ENCODE results near the gene GRSF1. TPM values are rescaled to one million over a fixed set of nuclear protein-coding genes. Genes with fewer than 3 reads are reported as not detected.
"Not testable (repeated sequence)": the region's sequence is repeated elsewhere in the genome, so short reads cannot be mapped to it uniquely, and the experiment has no call there.

GRSF1 gene
- total RNA-seq, 1 donor from 2014 or later = 112 TPM

DNA sequence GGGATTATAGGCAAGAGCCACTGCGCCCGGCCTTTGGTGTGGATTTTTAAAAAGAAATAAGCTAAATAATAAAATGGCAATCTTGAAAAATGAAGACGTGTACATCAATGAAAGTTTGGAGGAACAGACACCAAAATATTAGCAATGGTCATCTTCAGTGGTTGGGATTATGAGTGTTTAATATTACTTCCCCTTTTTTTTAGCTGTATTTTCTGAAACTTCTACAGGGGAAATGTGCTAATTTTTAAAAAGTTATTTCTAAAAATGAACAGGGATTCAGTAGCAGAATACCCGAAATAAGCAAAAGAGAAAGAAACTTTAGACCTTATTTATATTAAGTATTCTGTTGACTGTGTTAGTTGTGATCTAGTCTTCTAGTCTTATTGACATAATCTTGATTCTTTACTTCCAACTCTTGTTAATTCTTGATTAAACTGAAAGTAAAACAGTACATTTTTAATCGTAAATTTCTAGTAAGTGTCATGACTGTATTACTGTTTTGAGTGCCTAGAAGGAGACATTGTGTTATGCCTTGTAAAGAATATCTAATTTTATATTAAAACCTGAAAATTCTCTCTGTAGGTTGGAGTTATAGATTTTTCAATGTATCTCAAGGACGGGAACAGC lies 66.6 kb downstream of the GRSF1 start:
- Mint-ChIP-seq H3K9me3 (ENCODE audit: unreplicated experiment) (no peaks in the 10 kb centered on the region), H3K36me3 (ENCODE audit: low read depth, unreplicated experiment) (peaks cover 4% of the 10 kb centered on the region), H3K27me3 (ENCODE audit: low read depth, unreplicated experiment) (no peaks in the 10 kb centered on the region), H3K4me3 (ENCODE audit: unreplicated experiment) (no peak overlapping the region), H3K27ac (ENCODE audit: unreplicated experiment) (no peak overlapping the region), H3K4me1 (ENCODE audit: low read depth, unreplicated experiment) (no peaks in the 10 kb centered on the region)
- Histone ChIP-seq H3K4me1 (ENCODE audit: insufficient read depth, low read length) (peaks cover 4% of the 10 kb centered on the region), H3K9me3 (ENCODE audit: insufficient read depth, low read depth, low read length) (no peaks in the 10 kb centered on the region), H3K9ac (ENCODE audit: low read length) (no peak overlapping the region), H3K36me3 (ENCODE audit: insufficient read depth, low read length) (peaks cover 19% of the 10 kb centered on the region), H4K20me1 (ENCODE audit: insufficient read depth, low read length) (no peaks in the 10 kb centered on the region), H3K79me2 (ENCODE audit: insufficient read depth, low read length) (no peaks in the 10 kb centered on the region), H3K27me3 (ENCODE audit: insufficient read depth, low read length) (no peaks in the 10 kb centered on the region), H3K4me3 (ENCODE audit: insufficient read depth, low read depth, low read length) (no peak overlapping the region), H3K4me2 (ENCODE audit: low read length) (no peak overlapping the region), H3K27ac (ENCODE audit: low read depth, low read length) (no peak overlapping the region), H2AFZ (ENCODE audit: low read depth, low read length) (no peak overlapping the region)
- DNase-seq (ENCODE audit: low read depth) (no peak), FAIRE-seq (no peak)
- TF ChIP-seq, protein P1, sequence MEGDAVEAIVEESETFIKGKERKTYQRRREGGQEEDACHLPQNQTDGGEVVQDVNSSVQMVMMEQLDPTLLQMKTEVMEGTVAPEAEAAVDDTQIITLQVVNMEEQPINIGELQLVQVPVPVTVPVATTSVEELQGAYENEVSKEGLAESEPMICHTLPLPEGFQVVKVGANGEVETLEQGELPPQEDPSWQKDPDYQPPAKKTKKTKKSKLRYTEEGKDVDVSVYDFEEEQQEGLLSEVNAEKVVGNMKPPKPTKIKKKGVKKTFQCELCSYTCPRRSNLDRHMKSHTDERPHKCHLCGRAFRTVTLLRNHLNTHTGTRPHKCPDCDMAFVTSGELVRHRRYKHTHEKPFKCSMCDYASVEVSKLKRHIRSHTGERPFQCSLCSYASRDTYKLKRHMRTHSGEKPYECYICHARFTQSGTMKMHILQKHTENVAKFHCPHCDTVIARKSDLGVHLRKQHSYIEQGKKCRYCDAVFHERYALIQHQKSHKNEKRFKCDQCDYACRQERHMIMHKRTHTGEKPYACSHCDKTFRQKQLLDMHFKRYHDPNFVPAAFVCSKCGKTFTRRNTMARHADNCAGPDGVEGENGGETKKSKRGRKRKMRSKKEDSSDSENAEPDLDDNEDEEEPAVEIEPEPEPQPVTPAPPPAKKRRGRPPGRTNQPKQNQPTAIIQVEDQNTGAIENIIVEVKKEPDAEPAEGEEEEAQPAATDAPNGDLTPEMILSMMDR (IDR thresholded peaks at IDR 0.05; ENCODE audit: insufficient read depth, low read depth, low read length) = no peak
- no peak for TF ChIP-seq EZH2 (IDR thresholded peaks at IDR 0.05; ENCODE audit: insufficient read depth, low read length)

GRCh38 chr4:70769396-70769795 lies 70.3 kb downstream of the GRSF1 start:
- H2AFZ ChIP-seq (ENCODE audit: low read depth, low read length); FAIRE-seq; H3K27me3 Mint-ChIP-seq (ENCODE audit: low read depth, unreplicated experiment); H3K4me1 Mint-ChIP-seq (ENCODE audit: low read depth, unreplicated experiment); H3K9me3 Mint-ChIP-seq (ENCODE audit: unreplicated experiment); H3K27me3 ChIP-seq (ENCODE audit: insufficient read depth, low read length); H4K20me1 ChIP-seq (ENCODE audit: insufficient read depth, low read length); H3K4me3 Mint-ChIP-seq (ENCODE audit: unreplicated experiment); H3K9ac ChIP-seq (ENCODE audit: low read length); DNase-seq (ENCODE audit: low read depth); H3K27ac ChIP-seq (ENCODE audit: low read depth, low read length); H3K4me3 ChIP-seq (ENCODE audit: insufficient read depth, low read depth, low read length); H3K27ac Mint-ChIP-seq (ENCODE audit: unreplicated experiment); H3K9me3 ChIP-seq (ENCODE audit: insufficient read depth, low read depth, low read length); H3K4me1 ChIP-seq (ENCODE audit: insufficient read depth, low read length); H3K4me2 ChIP-seq (ENCODE audit: low read length); H3K79me2 ChIP-seq (ENCODE audit: insufficient read depth, low read length): not testable (repeated sequence)
- peaks cover 19% of the 10 kb centered on the region for H3K36me3 ChIP-seq (ENCODE audit: insufficient read depth, low read length)
- H3K36me3 Mint-ChIP-seq (ENCODE audit: low read depth, unreplicated experiment) = peaks cover 13% of the 10 kb centered on the region

DNA sequence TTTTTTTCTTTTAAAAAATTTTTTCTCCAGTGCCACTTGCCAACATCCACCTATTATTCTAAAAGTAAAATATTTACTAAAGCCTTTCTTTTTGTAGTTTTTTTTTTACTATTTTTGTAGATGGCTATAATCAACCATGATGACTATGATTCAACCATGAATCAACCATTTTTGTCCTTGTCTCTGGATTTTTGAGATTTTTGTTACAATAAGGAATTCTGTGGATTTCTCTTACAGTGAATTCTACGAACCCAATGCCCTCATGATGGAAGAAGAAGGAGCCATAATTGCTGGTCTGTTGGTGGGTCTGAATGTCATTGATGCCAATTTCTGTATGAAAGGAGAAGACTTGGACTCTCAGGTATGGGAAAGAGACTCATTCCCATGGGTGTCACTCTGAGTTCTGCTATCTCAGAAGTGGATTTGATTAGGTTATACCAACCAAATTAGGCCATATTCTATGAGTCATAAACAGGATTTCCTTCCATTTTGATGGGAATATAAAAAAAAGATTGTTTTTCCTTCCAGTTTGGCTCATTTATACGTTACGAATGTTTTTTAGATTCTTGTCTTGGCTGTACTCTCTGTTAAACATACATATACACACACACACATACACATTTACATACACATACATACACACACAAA lies 71.3 kb downstream of the GRSF1 start:
- Histone ChIP-seq H4K20me1 (ENCODE audit: insufficient read depth, low read length) (peaks cover 5% of the 10 kb centered on the region), H3K4me3 (ENCODE audit: insufficient read depth, low read depth, low read length) (no peak overlapping the region), H2AFZ (ENCODE audit: low read depth, low read length) (no peak overlapping the region), H3K4me1 (ENCODE audit: insufficient read depth, low read length) (peaks cover 8% of the 10 kb centered on the region), H3K9ac (ENCODE audit: low read length) (no peak overlapping the region), H3K9me3 (ENCODE audit: insufficient read depth, low read depth, low read length) (no peaks in the 10 kb centered on the region), H3K4me2 (ENCODE audit: low read length) (peak overlapping the region; percentile 32), H3K79me2 (ENCODE audit: insufficient read depth, low read length) (no peaks in the 10 kb centered on the region), H3K27ac (ENCODE audit: low read depth, low read length) (peak overlapping the region; percentile 47), H3K36me3 (ENCODE audit: insufficient read depth, low read length) (peaks cover 19% of the 10 kb centered on the region), H3K27me3 (ENCODE audit: insufficient read depth, low read length) (no peaks in the 10 kb centered on the region)
- no peaks in the 10 kb centered on the region for H3K9me3 Mint-ChIP-seq (ENCODE audit: unreplicated experiment)
- no peak overlapping the region for H3K4me3 Mint-ChIP-seq (ENCODE audit: unreplicated experiment)
- peak; percentile 18 for DNase-seq (ENCODE audit: low read depth)
- H3K36me3 Mint-ChIP-seq (ENCODE audit: low read depth, unreplicated experiment) = peaks cover 18% of the 10 kb centered on the region
- TF ChIP-seq EZH2 (IDR thresholded peaks at IDR 0.05; ENCODE audit: insufficient read depth, low read length) = no peak
- TF ChIP-seq, protein P1 (IDR thresholded peaks at IDR 0.05; ENCODE audit: insufficient read depth, low read depth, low read length) = no peak
- no peaks in the 10 kb centered on the region for H3K4me1 Mint-ChIP-seq (ENCODE audit: low read depth, unreplicated experiment)
- H3K27me3 Mint-ChIP-seq (ENCODE audit: low read depth, unreplicated experiment) = no peaks in the 10 kb centered on the region
- no peak overlapping the region for H3K27ac Mint-ChIP-seq (ENCODE audit: unreplicated experiment)
- peak; percentile 54 for FAIRE-seq

Other genes starting within 250 kb of the GRSF1 start
- not detected in 2 replicates for gene AMBN, start 247.6 kb downstream of the GRSF1 start, total RNA-seq
- gene ENAM, start 211.1 kb downstream of the GRSF1 start, total RNA-seq = 0.11 and 0.38 TPM in 2 replicates
- not detected in 2 replicates for gene JCHAIN, start 173.4 kb downstream of the GRSF1 start, total RNA-seq
- 34.9 and 37.0 TPM in 2 replicates for gene UTP3, start 151.4 kb downstream of the GRSF1 start, total RNA-seq
- 51.9 and 57.5 TPM in 2 replicates for gene RUFY3, start 117.9 kb downstream of the GRSF1 start, total RNA-seq
- gene MOB1B, start 62.5 kb upstream of the GRSF1 start, total RNA-seq = 36.0 and 40.6 TPM in 2 replicates
- 7.0 and 10.8 TPM in 2 replicates for gene DCK, start 153.8 kb upstream of the GRSF1 start, total RNA-seq